OCI-LY7 (cell line): Measurements from ENCODE around the gene TEPSIN. TPM values are rescaled to one million over a fixed set of nuclear protein-coding genes. Genes with fewer than 3 reads are reported as not detected.

ENCODE experiments used
- BruUV-seq: library from RNA; stranded (reverse); fragments of 400-500 nt; replicated peaks from 2 replicates; lab custom pipeline; 2021; lab: Mats Ljungman, UMichigan
- CTCF ChIA-PET: fragments of 300-600 bp; sonication (Branson Sonifier 250); formaldehyde crosslinking; loops from one replicate; lab custom pipeline; 2022; ENCODE audit warnings: antibody characterized with exemption; ENCODE audit not compliant: unreplicated experiment; lab: Charles Lee
- POLR2A ChIA-PET: fragments of 300-600 bp; sonication (Branson Sonifier 250); formaldehyde crosslinking; loops from one replicate; lab custom pipeline; 2022; ENCODE audit warnings: antibody characterized with exemption; lab: Charles Lee
- DNase-seq: peaks from one replicate; pipeline ENCODE4 v3.0.0-alpha.2; 2015; ENCODE audit warnings: low spot score
- H2AFZ ChIP-seq: fragments of 200-600 bp; sonication (generic), shearing (Covaris generic); 2 replicates; pipeline ENCODE4 v1.6.1; 2014; ENCODE audit warnings: mild to moderate bottlenecking, antibody characterized with exemption, low read length, moderate library complexity
- H3K27ac ChIP-seq: fragments of 200-600 bp; sonication (generic); 2 replicates; pipeline ENCODE4 v1.5.1; 2014; ENCODE audit warnings: mixed run types, low read depth, mild to moderate bottlenecking, moderate library complexity, low read length, inconsistent platforms; ENCODE audit not compliant: poor library complexity, severe bottlenecking
- H3K36me3 ChIP-seq: fragments of 200-600 bp; sonication (generic); 2 replicates; pipeline ENCODE4 v1.6.1; 2014; ENCODE audit warnings: mild to moderate bottlenecking, antibody characterized with exemption, low read length, moderate library complexity, mixed read lengths; ENCODE audit not compliant: insufficient read depth
- H3K4me1 ChIP-seq: fragments of 200-600 bp; sonication (generic); 2 replicates; pipeline ENCODE4 v1.5.1; 2014; ENCODE audit warnings: mild to moderate bottlenecking, low read length; ENCODE audit not compliant: insufficient read depth, poor library complexity, severe bottlenecking
- H3K4me2 ChIP-seq: fragments of 200-600 bp; sonication (generic); 2 replicates; pipeline ENCODE4 v1.6.1; 2014; ENCODE audit warnings: mild to moderate bottlenecking, low read length
- H3K4me3 ChIP-seq: fragments of 200-600 bp; sonication (generic); 2 replicates; pipeline ENCODE4 v1.5.1; 2014; ENCODE audit warnings: mild to moderate bottlenecking, low read depth, low read length; ENCODE audit not compliant: poor library complexity, severe bottlenecking
- H3K79me2 ChIP-seq: fragments of 200-600 bp; sonication (generic); 2 replicates; pipeline ENCODE4 v1.6.1; 2016; ENCODE audit warnings: low read depth, mild to moderate bottlenecking, low read length, moderate library complexity, mixed read lengths; ENCODE audit not compliant: insufficient read depth
- H3K9me2 ChIP-seq: fragments of 200-600 bp; sonication (generic); 2 replicates; pipeline ENCODE4 v1.6.1; 2016; ENCODE audit warnings: mild to moderate bottlenecking, low read length, mixed read lengths; ENCODE audit not compliant: insufficient read depth
- H3K9me3 ChIP-seq: fragments of 200-600 bp; sonication (generic); 2 replicates; pipeline ENCODE4 v1.6.1; 2014; ENCODE audit warnings: mild to moderate bottlenecking, mixed run types, low read length, mixed read lengths
- H4K20me1 ChIP-seq: fragments of 200-600 bp; sonication (generic); 2 replicates; pipeline ENCODE4 v1.6.1; 2014; ENCODE audit warnings: mild to moderate bottlenecking, antibody characterized with exemption, low read length, moderate library complexity, mixed read lengths; ENCODE audit not compliant: insufficient read depth
- EZH2phosphoT487 ChIP-seq: fragments of 200-600 bp; sonication (generic); IDR thresholded peaks from 2 replicates; pipeline ENCODE4 v1.6.1; 2018; ENCODE audit warnings: low read depth, borderline replicate concordance, mild to moderate bottlenecking, mixed run types, antibody characterized with exemption, low read length, moderate library complexity, mixed read lengths
- intact Hi-C: fragments of 100-400 bp; cut with micrococcal nuclease; formaldehyde crosslinking; loops from one replicate; pipeline ENCODE4 v1.10.0; 2022; ENCODE audit not compliant: unreplicated experiment
- total RNA-seq, 2 experiments: library from RNA; depleted of rRNA in 1 of 2; stranded (reverse); fragments of >200 nt in 1 of 2; shearing (Covaris generic) in 1 of 2; gene quantifications; 2 replicates each; pipeline ENCODE4 v1.2.3, GENCODE V29; 2014 to 2022
- TF ChIP-seq, protein P1 (sequence below): fragments of 200-600 bp; sonication (generic); conservative IDR thresholded peaks from 2 replicates; pipeline ENCODE4 v1.5.1; 2014; ENCODE audit warnings: mild to moderate bottlenecking, antibody characterized with exemption, low read length, moderate library complexity, mixed read lengths

TEPSIN gene
- total RNA-seq, 2 experiments from 2014 or later, result 46.4 to 75.3 TPM

GRCh38 chr17:81285179-81285878 is 46.5 kb upstream of the TEPSIN start:
- intact Hi-C loops, result no loop called here
- H3K4me1 ChIP-seq, result no peaks in the 10 kb centered on the region

DNA sequence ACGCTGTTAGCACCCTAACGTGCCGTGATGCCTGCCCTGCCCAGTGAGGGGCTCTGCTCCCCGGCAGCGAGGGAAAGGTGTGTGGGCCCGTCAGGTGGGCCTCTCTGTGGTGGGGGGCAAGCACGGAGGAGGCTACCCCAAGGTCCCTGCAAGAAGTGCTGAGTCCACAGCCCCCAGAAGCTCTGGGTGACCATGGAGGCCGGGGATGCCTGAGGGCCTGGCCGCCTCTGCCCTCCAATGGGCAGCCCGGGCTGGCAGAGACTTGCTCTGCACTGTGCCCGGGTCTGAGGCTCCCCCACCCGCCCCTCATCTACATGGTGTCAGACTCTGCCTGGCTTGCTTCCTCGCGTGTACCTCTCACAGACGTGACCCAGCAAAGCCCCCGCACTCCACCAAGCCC is 44.0 kb upstream of the TEPSIN start:
- no peak overlapping the region for H3K4me3 ChIP-seq
- H3K9me3 ChIP-seq, result no peaks in the 10 kb centered on the region
- BruUV-seq, result no TSS peak
- no peaks in the 10 kb centered on the region for H3K79me2 ChIP-seq
- no peaks in the 10 kb centered on the region for H3K9me2 ChIP-seq
- ChIA-PET POLR2A (no interaction called here), CTCF (no interaction called here)
- TF ChIP-seq, protein P1, sequence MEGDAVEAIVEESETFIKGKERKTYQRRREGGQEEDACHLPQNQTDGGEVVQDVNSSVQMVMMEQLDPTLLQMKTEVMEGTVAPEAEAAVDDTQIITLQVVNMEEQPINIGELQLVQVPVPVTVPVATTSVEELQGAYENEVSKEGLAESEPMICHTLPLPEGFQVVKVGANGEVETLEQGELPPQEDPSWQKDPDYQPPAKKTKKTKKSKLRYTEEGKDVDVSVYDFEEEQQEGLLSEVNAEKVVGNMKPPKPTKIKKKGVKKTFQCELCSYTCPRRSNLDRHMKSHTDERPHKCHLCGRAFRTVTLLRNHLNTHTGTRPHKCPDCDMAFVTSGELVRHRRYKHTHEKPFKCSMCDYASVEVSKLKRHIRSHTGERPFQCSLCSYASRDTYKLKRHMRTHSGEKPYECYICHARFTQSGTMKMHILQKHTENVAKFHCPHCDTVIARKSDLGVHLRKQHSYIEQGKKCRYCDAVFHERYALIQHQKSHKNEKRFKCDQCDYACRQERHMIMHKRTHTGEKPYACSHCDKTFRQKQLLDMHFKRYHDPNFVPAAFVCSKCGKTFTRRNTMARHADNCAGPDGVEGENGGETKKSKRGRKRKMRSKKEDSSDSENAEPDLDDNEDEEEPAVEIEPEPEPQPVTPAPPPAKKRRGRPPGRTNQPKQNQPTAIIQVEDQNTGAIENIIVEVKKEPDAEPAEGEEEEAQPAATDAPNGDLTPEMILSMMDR, result no peak
- TF ChIP-seq EZH2phosphoT487, result no peak
- H3K27ac ChIP-seq, result no peak overlapping the region
- H2AFZ ChIP-seq, result no peak overlapping the region
- no peaks in the 10 kb centered on the region for H4K20me1 ChIP-seq
- no peak overlapping the region for H3K4me2 ChIP-seq
- DNase-seq, result no peak
- H3K4me1 ChIP-seq, result no peaks in the 10 kb centered on the region
- intact Hi-C loops, result no loop called here
- peaks cover 36% of the 10 kb centered on the region for H3K36me3 ChIP-seq

More at GRCh38 chr17:81285179-81285878, 46.5 kb upstream of the TEPSIN start:
- no peak for DNase-seq
- no TSS peak for BruUV-seq
- ChIA-PET POLR2A (no interaction called here), CTCF (no interaction called here)
- no peaks in the 10 kb centered on the region for H3K9me2 ChIP-seq
- H3K79me2 ChIP-seq, result peaks cover 4% of the 10 kb centered on the region; the same call in 1 of the 2 replicates
- H3K9me3 ChIP-seq, result no peaks in the 10 kb centered on the region
- no peaks in the 10 kb centered on the region for H4K20me1 ChIP-seq
- no peak overlapping the region for H3K27ac ChIP-seq
- TF ChIP-seq EZH2phosphoT487, result no peak
- TF ChIP-seq, protein P1, result no peak
- H3K4me2 ChIP-seq, result no peak overlapping the region
- H3K4me3 ChIP-seq, result no peak overlapping the region
- H2AFZ ChIP-seq, result no peak overlapping the region
- H3K36me3 ChIP-seq, result peaks cover 36% of the 10 kb centered on the region

GRCh38 chr17:81282141-81282540 is 43.3 kb upstream of the TEPSIN start:
- Histone ChIP-seq H3K9me2 (no peaks in the 10 kb centered on the region), H4K20me1 (no peaks in the 10 kb centered on the region), H3K4me3 (no peak overlapping the region), H3K4me1 (no peaks in the 10 kb centered on the region), H3K79me2 (no peaks in the 10 kb centered on the region), H3K9me3 (no peaks in the 10 kb centered on the region), H3K36me3 (peaks cover 29% of the 10 kb centered on the region), H3K4me2 (no peak overlapping the region), H2AFZ (no peak overlapping the region), H3K27ac (no peak overlapping the region)
- BruUV-seq, result no TSS peak
- CTCF ChIA-PET, result no interaction called here
- TF ChIP-seq EZH2phosphoT487, result no peak
- TF ChIP-seq, protein P1, result no peak
- intact Hi-C loops, result no loop called here
- DNase-seq, result no peak
- POLR2A ChIA-PET, result no interaction called here
